ENCODE results near the gene PCYOX1L.

Gene PCYOX1L

DNA sequence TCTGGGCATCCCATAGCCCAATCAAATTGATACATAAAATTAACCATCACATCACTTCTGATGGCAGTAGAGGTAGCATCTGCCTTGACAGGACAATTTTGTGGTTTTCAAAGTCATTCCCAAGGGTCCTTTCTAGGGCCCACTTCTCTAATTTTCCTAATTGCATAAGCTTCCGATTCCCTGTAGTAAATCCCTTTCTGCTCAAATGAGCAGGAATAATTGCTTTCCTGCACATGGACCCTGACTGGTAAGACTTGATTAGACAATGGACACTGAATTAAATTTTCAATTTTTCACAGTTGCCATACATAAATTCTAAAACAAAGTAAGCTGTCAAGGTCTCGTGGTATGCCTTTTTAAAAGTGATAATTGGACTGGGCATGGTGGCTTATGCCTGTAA is 43.2 kb downstream of the PCYOX1L start:
- Histone ChIP-seq H3K27ac (no peak overlapping the region), H3K4me3 (no peak overlapping the region)

DNA sequence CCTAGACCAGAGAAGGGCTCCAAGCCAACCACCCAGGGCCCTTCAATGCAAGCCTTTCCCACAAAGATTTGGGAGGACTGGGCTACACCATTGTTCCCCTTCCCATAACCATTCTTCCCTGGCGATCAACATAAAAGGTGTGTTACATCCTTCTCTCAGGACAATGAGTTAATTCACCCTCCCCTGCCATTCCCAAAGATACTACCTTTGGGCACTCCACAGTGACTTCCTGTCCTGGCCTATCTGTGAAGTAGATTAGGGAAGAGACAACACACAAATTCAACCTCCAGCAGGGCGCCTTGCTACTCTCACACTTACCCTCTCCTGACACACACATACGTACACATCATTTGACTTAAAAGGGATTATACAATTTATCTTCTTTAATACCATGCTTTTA is 44.4 kb downstream of the PCYOX1L start:
- Histone ChIP-seq H3K27ac (no peak overlapping the region), H3K4me3 (no peak overlapping the region)

DNA sequence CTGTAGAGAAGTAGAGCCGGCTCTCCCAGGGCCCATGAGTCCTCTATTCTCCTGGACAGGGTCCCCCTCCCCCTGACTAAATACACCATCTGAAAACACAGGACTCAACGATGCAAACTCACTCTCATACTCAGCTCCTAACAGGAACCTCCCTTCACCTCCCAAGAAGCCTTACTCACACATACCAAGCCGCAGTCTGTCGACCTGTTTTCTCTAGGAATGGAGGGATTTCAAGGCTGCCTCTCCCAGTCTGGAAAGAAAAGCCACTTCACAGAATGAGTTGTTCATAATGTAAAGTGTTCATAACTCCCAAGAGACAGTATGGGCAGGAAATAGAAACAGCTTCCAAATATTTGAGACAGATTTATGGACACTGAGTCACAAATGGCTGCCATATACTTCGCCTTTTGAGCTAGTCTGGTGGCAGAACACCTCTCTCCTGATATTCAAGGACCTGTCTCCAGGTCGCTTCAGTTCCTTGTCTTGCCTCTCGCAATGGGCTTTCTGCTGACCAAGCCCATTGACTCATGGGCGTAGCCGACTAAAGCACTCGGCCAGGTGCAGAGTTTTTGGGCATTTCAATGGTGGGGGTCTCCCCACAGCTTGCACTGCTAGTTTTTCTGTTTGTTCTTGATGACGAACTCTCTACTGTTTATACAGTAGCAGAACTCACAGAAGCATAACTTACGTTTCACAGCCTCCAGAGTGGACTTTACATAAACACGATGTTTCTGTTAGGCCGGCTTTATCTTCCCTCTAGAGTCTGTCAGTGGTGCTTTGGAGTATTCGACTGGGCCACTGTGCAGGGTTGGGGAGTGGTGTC is 46.3 kb downstream of the PCYOX1L start:
- H3K27ac ChIP-seq = peak overlapping the region in 7 of 21 experiments; percentile 0 to 86 (median 71)

GRCh38 chr5:149404746-149405549 is 47.1 kb downstream of the PCYOX1L start:
- H3K27ac ChIP-seq = peak overlapping the region in 16 of 21 experiments; percentile 0 to 89 (median 58)
- H3K4me3 ChIP-seq = no peak overlapping the region

More for the DNA sequence above, 46.3 kb downstream of the PCYOX1L start:
- no peak overlapping the region for H3K4me3 ChIP-seq

DNA sequence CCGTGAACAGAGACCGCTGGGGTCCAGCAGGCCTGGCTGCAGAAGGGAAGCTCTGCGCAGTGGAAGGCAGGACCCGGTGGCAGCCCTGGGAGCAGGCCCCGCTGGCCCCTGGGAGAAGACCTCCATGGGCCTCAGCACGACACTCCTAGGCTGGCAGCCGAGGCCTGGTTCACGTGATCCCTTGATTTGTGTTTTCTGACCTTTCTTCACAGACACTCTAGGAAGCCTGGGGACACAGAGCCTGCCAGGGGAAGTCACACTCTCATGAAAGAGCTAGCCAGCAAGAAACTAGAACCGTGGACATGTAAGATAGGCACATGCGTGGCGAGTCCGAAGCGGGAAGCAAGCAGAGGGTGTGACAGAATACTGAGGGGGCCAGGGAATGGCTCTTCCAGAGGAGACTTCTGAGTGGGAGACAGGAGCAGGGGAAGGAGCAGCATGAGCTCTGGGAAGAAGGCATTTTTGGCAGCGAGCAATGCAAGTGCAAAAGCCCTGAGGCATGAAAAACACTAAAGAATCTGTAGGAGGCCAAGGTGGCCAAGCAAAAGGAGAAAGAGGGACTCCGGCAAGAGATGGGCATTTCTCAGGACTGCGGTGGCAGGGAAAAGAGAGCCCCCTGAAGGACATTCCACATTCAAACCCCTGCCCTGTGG is 47.8 kb downstream of the PCYOX1L start:
- H3K27ac ChIP-seq = peak overlapping the region in 18 of 21 experiments; percentile 5 to 89 (median 55)
- H3K4me3 ChIP-seq = no peak overlapping the region

DNA sequence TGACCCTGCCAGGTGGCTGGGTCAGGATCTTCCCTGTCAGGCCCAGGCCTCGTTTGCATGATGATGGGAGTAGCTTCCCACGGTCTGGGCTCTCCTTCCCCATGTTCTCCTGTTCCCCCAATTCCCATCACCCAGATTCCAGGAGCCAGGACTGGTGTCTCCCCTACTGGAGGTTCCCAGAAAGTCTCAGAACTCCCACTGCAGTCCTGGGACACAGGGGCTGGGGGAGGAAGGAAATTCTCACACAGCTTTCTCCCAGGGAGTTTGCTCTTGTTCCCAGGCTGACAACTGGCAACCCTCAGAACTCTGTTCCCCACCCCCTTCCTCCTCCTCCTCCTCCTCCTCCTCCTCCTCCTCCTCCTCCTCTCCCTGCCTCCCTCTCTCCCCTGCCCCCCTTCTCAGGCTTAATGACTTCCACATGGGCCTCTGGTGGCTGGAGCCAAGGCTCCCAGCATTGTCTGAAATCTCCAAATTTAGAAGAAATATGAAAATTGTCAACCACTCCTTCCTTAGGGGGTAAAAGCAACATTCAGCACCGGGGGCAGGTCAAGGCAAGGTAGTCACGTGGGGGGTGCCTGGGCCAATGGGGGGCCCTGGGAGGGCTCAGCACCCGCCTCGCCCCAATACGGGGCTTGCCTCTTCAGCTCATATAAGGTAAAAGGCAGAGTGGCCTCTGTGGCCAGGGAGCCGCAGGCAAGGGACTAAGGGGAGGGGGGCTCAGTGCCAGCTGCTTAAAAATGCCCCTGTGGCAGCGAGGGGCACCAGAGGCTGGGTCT is 48.5 kb downstream of the PCYOX1L start:
- H3K4me3 ChIP-seq = peak overlapping the region; percentile 6 to 38 (median 30)
- peak overlapping the region in 20 of 21 experiments; percentile 48 to 89 (median 72) for H3K27ac ChIP-seq

DNA sequence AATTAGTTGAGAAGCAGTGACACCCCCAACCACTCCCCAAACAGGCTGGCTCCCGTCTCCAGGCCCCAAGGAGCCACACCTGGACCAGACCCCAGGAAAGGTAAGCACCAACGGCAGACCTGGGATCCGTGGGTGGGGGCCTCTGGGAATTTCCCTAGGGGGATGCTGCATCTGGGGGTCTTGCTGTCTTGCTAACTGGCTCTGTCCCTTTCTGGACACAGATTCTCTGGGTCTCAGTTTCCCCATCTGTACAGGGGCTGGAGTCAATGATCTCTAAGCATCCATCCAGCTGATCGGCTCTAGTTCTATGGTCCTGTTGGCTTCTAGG is 49.1 kb downstream of the PCYOX1L start:
- Histone ChIP-seq H3K4me3 (peak overlapping the region; percentile 6 to 38 (median 30)), H3K27ac (peak overlapping the region in 20 of 21 experiments; percentile 32 to 89 (median 72))

GRCh38 chr5:149407323-149408251 is 49.7 kb downstream of the PCYOX1L start:
- H3K4me3 ChIP-seq = peak overlapping the region; percentile 6 to 38 (median 30)
- peak overlapping the region in 20 of 21 experiments; percentile 32 to 89 (median 72) for H3K27ac ChIP-seq

GRCh38 chr5:149408252-149409099 is 50.6 kb downstream of the PCYOX1L start:
- Histone ChIP-seq H3K4me3 (peak overlapping the region; percentile 6 to 38 (median 30)), H3K27ac (peak overlapping the region in 17 of 21 experiments; percentile 6 to 89 (median 76))

DNA sequence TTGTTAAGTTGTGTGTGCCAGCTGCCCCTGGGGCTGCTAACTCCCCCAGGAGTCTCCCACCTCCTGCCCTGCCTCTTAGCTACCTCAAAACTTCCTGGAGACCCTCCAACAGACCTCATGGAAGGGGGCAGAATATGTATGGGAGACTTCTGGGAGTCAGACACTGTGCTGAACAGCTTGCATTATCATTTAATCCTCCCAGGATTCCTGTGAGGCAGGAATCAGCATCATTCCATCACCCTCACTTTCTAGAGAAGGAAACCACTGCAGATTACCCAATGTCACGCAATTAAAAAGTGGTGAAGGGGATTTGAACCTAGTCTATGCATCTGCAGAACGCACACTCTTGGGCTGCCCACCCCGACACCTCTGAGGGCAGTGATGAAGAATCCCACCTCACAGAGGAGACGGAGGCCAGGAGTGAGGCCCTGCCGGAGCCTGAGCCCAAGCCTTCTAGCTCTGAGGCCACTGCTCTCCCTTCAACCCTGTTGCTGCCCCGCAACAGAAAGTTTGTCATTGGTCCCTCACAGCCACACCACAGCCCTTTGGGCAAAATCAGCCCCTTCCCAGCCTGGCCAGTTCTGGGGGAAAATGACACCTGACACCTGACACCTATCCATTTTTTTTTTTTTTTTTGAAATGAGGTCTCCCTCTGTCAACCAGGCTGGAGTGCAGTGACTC is 51.6 kb downstream of the PCYOX1L start:
- Histone ChIP-seq H3K27ac (peak overlapping the region in 13 of 21 experiments; percentile 3 to 84 (median 18)), H3K4me3 (peak overlapping the region in 6 of 7 experiments; percentile 2 to 37 (median 16))

- peak overlapping the region in 5 of 21 experiments; percentile 4 to 60 (median 13) for H3K27ac ChIP-seq
- peak overlapping the region in 5 of 7 experiments; percentile 2 to 22 (median 12) for H3K4me3 ChIP-seq
Observed at GRCh38 chr5:149410071-149410470, 52.2 kb downstream of the PCYOX1L start.

GRCh38 chr5:149410721-149411432 is 53.0 kb downstream of the PCYOX1L start:
- Histone ChIP-seq H3K4me3 (peak overlapping the region in 3 of 7 experiments; percentile 12 to 22 (median 20)), H3K27ac (peak overlapping the region in 6 of 21 experiments; percentile 3 to 59 (median 16))

- Histone ChIP-seq H3K27ac (peak overlapping the region in 8 of 21 experiments; percentile 8 to 53 (median 29)), H3K4me3 (peak overlapping the region in 1 of 7 experiments; percentile 20)
Observed at GRCh38 chr5:149411738-149412519, 54.1 kb downstream of the PCYOX1L start.

- Histone ChIP-seq H3K27ac (peak overlapping the region in 5 of 21 experiments; percentile 11 to 51 (median 47)), H3K4me3 (peak overlapping the region in 1 of 7 experiments; percentile 1)
Observed at GRCh38 chr5:149412783-149413476, 55.1 kb downstream of the PCYOX1L start.
